BJ (cell line): Measurements from ENCODE around the gene TUBGCP6. TPM values are rescaled to one million over a fixed set of nuclear protein-coding genes. Genes with fewer than 3 reads are reported as not detected.
A peak's percentile ranks its signal among the peaks of the same experiment; 100 is the strongest.

Experiments used
- CTCF ChIA-PET: fragments of 350-600 bp; formaldehyde crosslinking; extraction: SDS; loops from one replicate; lab custom pipeline; 2021; ENCODE audit warnings: antibody characterized with exemption, inconsistent platforms; lab: Yijun Ruan, JAX
- POLR2A ChIA-PET: fragments of 300-600 bp; sonication (Branson Sonifier 250); formaldehyde crosslinking; extraction: SDS; loops from one replicate; lab custom pipeline; 2021; ENCODE audit warnings: antibody characterized with exemption; lab: Charles Lee
- DNase-seq: peaks from one replicate; pipeline ENCODE4 v3.0.0-alpha.2; 2011; ENCODE audit warnings: low read depth
- H3K27me3 ChIP-seq: 2 replicates; pipeline ENCODE4 v1.6.0; 2011; ENCODE audit warnings: low read length; ENCODE audit not compliant: control insufficient read depth, insufficient read depth
- H3K36me3 ChIP-seq: 2 replicates; pipeline ENCODE4 v1.5.1; 2011; ENCODE audit warnings: low read length; ENCODE audit not compliant: control insufficient read depth, insufficient read depth
- H3K4me3 ChIP-seq: 2 replicates; pipeline ENCODE4 v1.5.1; 2011; ENCODE audit warnings: low read depth, mild to moderate bottlenecking, control low read depth, low read length
- CTCF ChIP-seq: IDR thresholded peaks from 2 replicates; pipeline ENCODE4 v1.5.1; 2011; ENCODE audit warnings: low read depth, mild to moderate bottlenecking, control low read depth, inconsistent platforms, low read length, moderate library complexity; ENCODE audit not compliant: insufficient read depth
- polyA plus RNA-seq: library from polyadenylated mRNA; depleted of rRNA; stranded (reverse); fragments of >200 nt; gene quantifications from 2 replicates; pipeline ENCODE4 v1.2.3, GENCODE V29; 2011

The TUBGCP6 gene
- polyA plus RNA-seq, 1 experiment = 17.5 TPM

GRCh38 chr22:50186761-50187523 lies 57.9 kb downstream of the TUBGCP6 start:
- Histone ChIP-seq H3K4me3 (peak overlapping the region; percentile 81), H3K27me3 (no peaks in the 10 kb centered on the region), H3K36me3 (peaks cover 3% of the 10 kb centered on the region)
- ChIA-PET POLR2A (no interaction called here), CTCF (interaction anchor here (0.6 kb wide), 1 partner anchor 173 kb away, joined by 3 read pairs; no protein-coding TSS in a partner anchor)
- no peak for TF ChIP-seq CTCF
- no peak for DNase-seq

GRCh38 chr22:50186181-50186714 lies 58.6 kb downstream of the TUBGCP6 start:
- no peak for TF ChIP-seq CTCF
- Histone ChIP-seq H3K27me3 (no peaks in the 10 kb centered on the region), H3K36me3 (peaks cover 3% of the 10 kb centered on the region), H3K4me3 (peak overlapping the region; percentile 81)
- no peak for DNase-seq
- CTCF ChIA-PET = interaction anchor here (0.6 kb wide), 1 partner anchor 173 kb away, joined by 3 read pairs; no protein-coding TSS in a partner anchor
- POLR2A ChIA-PET = no interaction called here

GRCh38 chr22:50185375-50186087 lies 59.3 kb downstream of the TUBGCP6 start, which contains the start of gene TRABD:
Gene TRABD (plus strand): TSS chr22:50185913. CDS start chr22:50193061, 7,148 bp downstream.
- CTCF ChIA-PET = no interaction called here
- H3K36me3 ChIP-seq = peaks cover 3% of the 10 kb centered on the region
- DNase-seq = no peak
- no peak for TF ChIP-seq CTCF
- POLR2A ChIA-PET = no interaction called here
- peak within 1 kb of the TSS; percentile 81 for H3K4me3 ChIP-seq
- H3K27me3 ChIP-seq = no peaks in the 10 kb centered on the region

GRCh38 chr22:50184902-50185374 lies 59.9 kb downstream of the TUBGCP6 start:
- POLR2A ChIA-PET = interaction anchor here (0.9 kb wide), 1 partner anchor 14 kb away, joined by 3 read pairs; the partner anchor contains the start of gene PANX2
- H3K27me3 ChIP-seq = no peaks in the 10 kb centered on the region
- CTCF ChIA-PET = interaction anchor here (1.4 kb wide), 1 partner anchor 254 kb away, joined by 3 read pairs; no protein-coding TSS in a partner anchor

More at GRCh38 chr22:50184902-50185374, 59.9 kb downstream of the TUBGCP6 start:
- no peak for DNase-seq
- TF ChIP-seq CTCF = no peak
- peak overlapping the region; percentile 43 for H3K4me3 ChIP-seq
- peaks cover 3% of the 10 kb centered on the region for H3K36me3 ChIP-seq
